H1 (cell line): ENCODE results near the gene RANBP3L. TPM values are rescaled to one million over a fixed set of nuclear protein-coding genes. Genes with fewer than 3 reads are reported as not detected.

Experiments
- CTCF ChIA-PET: fragments of 300-600 bp; sonication (Branson Sonifier 250); formaldehyde crosslinking; loops from one replicate; lab custom pipeline; 2021; ENCODE audit not compliant: partially characterized antibody; lab: Charles Lee
- POLR2A ChIA-PET: fragments of 300-600 bp; sonication (Branson Sonifier 250); formaldehyde crosslinking; loops from one replicate; lab custom pipeline; 2021; ENCODE audit warnings: inconsistent platforms; ENCODE audit not compliant: partially characterized antibody; lab: Charles Lee
- DNase-seq, 2 experiments: peaks; one replicate each; pipeline versions ENCODE4 v3.0.0 to v3.0.0-alpha.2; 2010 to 2022; ENCODE audit warnings: low spot score in 2 of 2, low read depth in 1 of 2, mixed read lengths in 1 of 2
- FAIRE-seq: peaks from 2 replicates; lab custom pipeline; 2011; peaks lifted over from hg19 to GRCh38; lab: Jason Lieb, UNC
- H2AFZ ChIP-seq: 2 replicates; pipeline ENCODE4 v1.8.1; 2012; ENCODE audit warnings: low read length, inconsistent platforms
- H2AK5ac ChIP-seq: 2 replicates; pipeline ENCODE4 v1.6.1; 2013; ENCODE audit warnings: low read depth, low read length
- H2BK120ac ChIP-seq: replicated peaks from 2 replicates; pipeline ENCODE3; 2013; ENCODE audit warnings: low read depth, low read length, inconsistent platforms
- H2BK12ac ChIP-seq: 2 replicates; pipeline ENCODE4 v1.6.1; 2013; ENCODE audit warnings: low read depth, low read length
- H2BK15ac ChIP-seq: 2 replicates; pipeline ENCODE4 v1.6.1; 2013; ENCODE audit warnings: low read length
- H2BK20ac ChIP-seq: 2 replicates; pipeline ENCODE4 v1.6.1; 2013; ENCODE audit warnings: low read length
- H2BK5ac ChIP-seq: 2 replicates; pipeline ENCODE4 v1.6.1; 2013; ENCODE audit warnings: low read depth, low read length
- H3K14ac ChIP-seq: 2 replicates; pipeline ENCODE4 v1.6.1; 2013; ENCODE audit warnings: inconsistent platforms; ENCODE audit not compliant: insufficient read length
- H3K18ac ChIP-seq: 2 replicates; pipeline ENCODE4 v1.6.1; 2013; ENCODE audit warnings: low read length; ENCODE audit errors: extremely low read depth
- H3K23ac ChIP-seq: 2 replicates; pipeline ENCODE4 v1.6.1; 2013; ENCODE audit warnings: inconsistent platforms; ENCODE audit not compliant: insufficient read length
- H3K23me2 ChIP-seq: 2 replicates; pipeline ENCODE4 v1.6.1; 2013; ENCODE audit warnings: low read depth, low read length
- H3K27ac ChIP-seq: 2 replicates; pipeline ENCODE4 v1.6.1; 2011; ENCODE audit warnings: low read depth, low read length, inconsistent platforms
- H3K27me3 ChIP-seq, 4 experiments: replicated peaks in 1 of 4; 1 replicate in 1 of 4; 2 replicates in 3 of 4; pipeline versions ENCODE4 v1.6.1 to v1.8.1; 2011 to 2013; ENCODE audit warnings: low read length in 3 of 4, mild to moderate bottlenecking in 3 of 4, inconsistent platforms in 2 of 4, mixed read lengths in 2 of 4, moderate library complexity in 1 of 4; ENCODE audit not compliant: control insufficient read depth in 3 of 4, insufficient read depth in 3 of 4; ENCODE audit errors: extremely low read depth in 1 of 4
- H3K36me3 ChIP-seq, 4 experiments: 2 replicates each; pipeline versions ENCODE4 v1.6.1 to v1.8.1; 2011 to 2013; ENCODE audit warnings: mild to moderate bottlenecking in 4 of 4, low read length in 3 of 4, moderate library complexity in 2 of 4, control low read depth in 1 of 4, inconsistent platforms in 1 of 4; ENCODE audit not compliant: insufficient read depth in 4 of 4, control insufficient read depth in 2 of 4
- H3K4ac ChIP-seq: replicated peaks from 2 replicates; pipeline ENCODE3; 2013; ENCODE audit warnings: low read length, low read depth, mixed read lengths, inconsistent platforms; ENCODE audit not compliant: insufficient read length
- H3K4me1 ChIP-seq, 4 experiments: replicated peaks in 1 of 4; 1 replicate in 1 of 4; 2 replicates in 3 of 4; pipeline versions ENCODE4 v1.6.1 to v1.8.1; 2011 to 2013; ENCODE audit warnings: low read length in 3 of 4, inconsistent platforms in 2 of 4, mixed read lengths in 1 of 4; ENCODE audit not compliant: insufficient read depth in 4 of 4, control insufficient read depth in 3 of 4
- H3K4me2 ChIP-seq, 2 experiments: 2 replicates each; pipeline versions ENCODE4 v1.6.1 to v1.8.1; 2011 to 2013; ENCODE audit warnings: low read depth in 2 of 2, low read length in 2 of 2, control low read depth in 1 of 2, inconsistent platforms in 1 of 2, mild to moderate bottlenecking in 1 of 2; ENCODE audit not compliant: insufficient read depth in 1 of 2
- H3K4me3 ChIP-seq, 4 experiments: fragments of 200-600, 300-600 bp in 1 of 4; sonication (generic), shearing (Covaris generic), sonication (Bioruptor Twin) in 1 of 4; 2 replicates each; pipeline versions ENCODE4 v1.5.1 to v1.8.1; 2011 to 2016; ENCODE audit warnings: low read length in 4 of 4, low read depth in 3 of 4, control low read depth in 2 of 4, inconsistent platforms in 2 of 4, mild to moderate bottlenecking in 2 of 4, mixed read lengths in 1 of 4, moderate library complexity in 1 of 4; ENCODE audit not compliant: insufficient read depth in 2 of 4; ENCODE audit errors: extremely low read depth in 1 of 4
- H3K56ac ChIP-seq: replicated peaks from 2 replicates; pipeline ENCODE3; 2013; ENCODE audit warnings: low read depth, mild to moderate bottlenecking, mixed read lengths, low read length, inconsistent platforms; ENCODE audit not compliant: insufficient read length
- H3K79me1 ChIP-seq: 2 replicates; pipeline ENCODE4 v1.6.1; 2013; ENCODE audit warnings: low read depth, low read length, control low read depth
- H3K79me2 ChIP-seq, 2 experiments: 2 replicates each; pipeline versions ENCODE4 v1.6.1 to v1.8.1; 2012 to 2013; ENCODE audit warnings: low read length in 2 of 2, mild to moderate bottlenecking in 2 of 2, inconsistent platforms in 1 of 2; ENCODE audit not compliant: insufficient read depth in 2 of 2, control insufficient read depth in 1 of 2
- H3K9ac ChIP-seq, 4 experiments: replicated peaks in 1 of 4; 1 replicate in 1 of 4; 2 replicates in 3 of 4; pipeline versions ENCODE4 v1.6.1 to v1.8.1; 2011 to 2013; ENCODE audit warnings: low read depth in 3 of 4, low read length in 3 of 4, control low read depth in 2 of 4, mild to moderate bottlenecking in 2 of 4, moderate library complexity in 2 of 4, inconsistent platforms in 1 of 4; ENCODE audit errors: extremely low read depth in 1 of 4
- H3K9me3 ChIP-seq, 2 experiments: 2 replicates each; pipeline versions ENCODE4 v1.6.1 to v1.8.1; 2012 to 2013; ENCODE audit warnings: mild to moderate bottlenecking in 2 of 2, moderate library complexity in 2 of 2, control low read depth in 1 of 2, inconsistent platforms in 1 of 2, low read depth in 1 of 2, low read length in 1 of 2, mixed read lengths in 1 of 2; ENCODE audit not compliant: insufficient read depth in 2 of 2
- H4K20me1 ChIP-seq, 2 experiments: replicated peaks in 1 of 2; 2 replicates each; pipeline versions ENCODE3 to v1.8.1; 2011 to 2013; ENCODE audit warnings: inconsistent platforms in 2 of 2, low read length in 2 of 2, mild to moderate bottlenecking in 1 of 2; ENCODE audit not compliant: insufficient read depth in 2 of 2, control insufficient read depth in 1 of 2
- H4K5ac ChIP-seq: 2 replicates; pipeline ENCODE4 v1.6.1; 2013; ENCODE audit warnings: low read length, low read depth, mixed read lengths, inconsistent platforms; ENCODE audit not compliant: insufficient read length
- H4K8ac ChIP-seq: 2 replicates; pipeline ENCODE4 v1.8.0; 2013; ENCODE audit warnings: mild to moderate bottlenecking, moderate library complexity, low read length, inconsistent platforms; ENCODE audit not compliant: insufficient read depth; ENCODE audit errors: extremely low read depth
- H4K91ac ChIP-seq: replicated peaks from 2 replicates; pipeline ENCODE3; 2013; ENCODE audit warnings: low read length, mixed read lengths, inconsistent platforms; ENCODE audit not compliant: insufficient read length
- GABPA ChIP-seq: IDR thresholded peaks from 2 replicates; pipeline ENCODE4 v1.6.1; 2011; ENCODE audit warnings: mild to moderate bottlenecking, low read length, moderate library complexity, borderline replicate concordance; ENCODE audit not compliant: insufficient read depth
- WGBS, 2 experiments: shearing (Covaris generic) in 1 of 2; methylation state at CpG; one replicate each; pipeline versions ENCODE4 v1.1.6 to v1.1.7; 2013 to 2015; ENCODE audit warnings: low lambda C conversion rate in 2 of 2, mixed read lengths in 2 of 2, inconsistent platforms in 1 of 2, low coverage in 1 of 2, missing lambda C conversion rate in 1 of 2; ENCODE audit not compliant: insufficient replicate concordance in 2 of 2, insufficient coverage in 1 of 2, insufficient read length in 1 of 2; ENCODE audit errors: extremely low coverage in 1 of 2, missing lambda C conversion rate in 1 of 2; 5-methylcytosine and 5-hydroxymethylcytosine counted together
- polyA plus RNA-seq, 7 experiments: library from polyadenylated mRNA; depleted of rRNA in 3 of 7; stranded (reverse) in 5 of 7; unstranded in 2 of 7; fragments of >200 nt in 5 of 7; fragments of 200-250 nt in 2 of 7; gene quantifications; 1 replicate in 5 of 7; 2 replicates in 1 of 7; 4 replicates in 1 of 7; pipeline versions ENCODE4 v1.2.1 to v1.2.3, GENCODE V29; 2011 to 2013; ENCODE audit warnings: missing spikeins in 2 of 7, mixed read lengths in 2 of 7
- total RNA-seq: library from RNA; stranded (reverse); fragmentation: NEBNext Ultra II Directional; extraction: Animal tissue kit (Norgen Biotek cat#: 25700); gene quantifications from 2 replicates; pipeline ENCODE4 v1.2.1, GENCODE V29; 2021

RANBP3L gene
- total and polyA plus RNA-seq, 2 of the 8 experiments (the other 6 are each of a cell fraction or from before 2014, with no cell fraction given), result not detected

DNA sequence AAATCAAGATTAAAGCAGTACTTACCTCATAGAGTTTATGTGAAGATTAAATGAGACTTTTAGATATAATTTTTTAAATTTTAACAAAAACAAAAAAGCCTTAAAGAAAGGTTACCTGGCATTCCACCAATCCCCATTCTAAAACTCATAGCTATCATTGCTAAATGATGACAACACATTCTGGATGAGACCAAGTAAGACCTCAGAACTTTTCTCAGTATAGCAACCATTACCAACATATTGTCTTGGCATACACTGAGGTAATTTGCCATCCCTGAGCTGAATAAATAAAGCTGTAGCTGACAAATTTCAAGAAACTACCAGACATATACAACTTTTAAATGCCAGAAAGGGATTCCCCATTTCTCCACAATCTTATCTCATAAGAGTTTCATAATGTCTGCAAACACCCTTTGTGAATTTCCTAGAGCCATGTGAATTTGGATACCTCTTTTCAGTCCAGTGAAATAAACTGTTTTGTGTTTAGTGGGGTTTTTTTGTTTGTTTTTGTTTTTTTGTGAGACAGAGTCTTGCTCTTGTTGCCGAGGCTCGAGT is 29.5 kb downstream of the RANBP3L start:
- Histone ChIP-seq H3K23ac (no peak overlapping the region), H3K36me3 (no peaks in the 10 kb centered on the region), H3K4ac (no peak overlapping the region), H2BK120ac (no peak overlapping the region), H3K18ac (no peak overlapping the region), H3K4me1 (peaks cover 0 to 4% (median 0%) of the 10 kb centered on the region in 4 experiments; a peak in 1 of 7 replicates), H2BK5ac (no peak overlapping the region), H3K4me2 (no peak overlapping the region), H4K20me1 (no peaks in the 10 kb centered on the region), H3K4me3 (no peak overlapping the region), H4K91ac (no peak overlapping the region), H3K27me3 (no peaks in the 10 kb centered on the region; a peak in 1 of 7 replicates), H4K5ac (no peak overlapping the region), H3K56ac (no peak overlapping the region), H3K14ac (no peak overlapping the region), H2AK5ac (no peak overlapping the region), H2BK15ac (no peak overlapping the region), H3K79me1 (no peaks in the 10 kb centered on the region), H3K27ac (no peak overlapping the region), H2BK12ac (no peak overlapping the region), H3K9me3 (no peaks in the 10 kb centered on the region), H3K9ac (no peak overlapping the region)
- POLR2A ChIA-PET, result no interaction called here
- FAIRE-seq, result no peak
- no peak for TF ChIP-seq GABPA
- TF ChIP-seq, all 59 proteins: peak for 0
- CTCF ChIA-PET, result interaction anchor here (0.6 to 2.8 kb wide), 6 partner anchors 30 to 472 kb away, joined by 3 to 10 read pairs (median 4); partner anchors contain the start of gene NADK2
- WGBS, 2 experiments, result 97% methylated on average over 2 of the region's 2 CpGs; no CpG with 5 or more reads in 1 of the 2 experiments
- Histone ChIP-seq H3K23me2 (no peaks in the 10 kb centered on the region), H4K8ac (no peak overlapping the region), H2AFZ (no peak overlapping the region), H3K79me2 (no peaks in the 10 kb centered on the region), H2BK20ac (no peak overlapping the region)
- DNase-seq, result no peak
